Natural killer cell (primary cell): ENCODE results near the gene MYLK. TPM values are rescaled to one million over a fixed set of nuclear protein-coding genes. Genes with fewer than 3 reads are reported as not detected.

Experiments used
- ATAC-seq, 3 donors: fragments of 150-1000 bp in 2 of 3; fragments of 200-7000 bp in 1 of 3; cut with Tn5 transposase; 1 replicate in 1 of 3; 2 replicates in 2 of 3; pipeline ENCODE4 v1.10.0; 2021; ENCODE audit warnings: mild to moderate bottlenecking in 2 of 3, moderate library complexity in 2 of 3
- DNase-seq, 2 donors: peaks; one replicate each; pipeline versions ENCODE4 v3.0.0 to v3.0.0-alpha.2; 2013 to 2021; ENCODE audit warnings: mixed read lengths in 1 of 2
- H3K27ac ChIP-seq: one replicate; pipeline ENCODE4 v1.5.1; 2013; ENCODE audit warnings: mild to moderate bottlenecking, low read length
- H3K27me3 ChIP-seq: one replicate; pipeline ENCODE4 v1.6.1; 2013; ENCODE audit warnings: low read length; ENCODE audit not compliant: control insufficient read depth, insufficient read depth
- H3K36me3 ChIP-seq: one replicate; pipeline ENCODE4 v1.6.1; 2013; ENCODE audit warnings: low read length; ENCODE audit not compliant: control insufficient read depth, insufficient read depth
- H3K4me1 ChIP-seq: one replicate; pipeline ENCODE4 v1.6.1; 2013; ENCODE audit warnings: low read length; ENCODE audit not compliant: control insufficient read depth, insufficient read depth
- H3K4me3 ChIP-seq: one replicate; pipeline ENCODE4 v1.5.1; 2013; ENCODE audit warnings: low read length
- H3K9me3 ChIP-seq: one replicate; pipeline ENCODE4 v1.6.1; 2013; ENCODE audit warnings: low read length; ENCODE audit not compliant: control insufficient read depth, insufficient read depth
- H3K27ac Mint-ChIP-seq, 2 donors: one replicate each; pipeline ENCODE4 v1.8.0; 2022; ENCODE audit warnings: mild to moderate bottlenecking in 2 of 2, mixed read lengths in 2 of 2, moderate library complexity in 1 of 2
- H3K27me3 Mint-ChIP-seq, 2 donors: one replicate each; pipeline ENCODE4 v1.8.0; 2022; ENCODE audit warnings: low read depth in 2 of 2, mixed read lengths in 2 of 2
- H3K36me3 Mint-ChIP-seq: one replicate; pipeline ENCODE4 v1.8.0; 2022; ENCODE audit warnings: mixed read lengths
- H3K4me1 Mint-ChIP-seq, 2 donors: one replicate each; pipeline ENCODE4 v1.8.0; 2022; ENCODE audit warnings: mixed read lengths in 2 of 2
- H3K4me3 Mint-ChIP-seq: one replicate; pipeline ENCODE4 v1.8.0; 2022; ENCODE audit warnings: mild to moderate bottlenecking, moderate library complexity, mixed read lengths
- H3K9me3 Mint-ChIP-seq, 2 donors: one replicate each; pipeline ENCODE4 v1.8.0; 2022; ENCODE audit warnings: mixed read lengths in 2 of 2
- WGBS: methylation state at CpG from one replicate; pipeline ENCODE4 v1.1.7; 2013; ENCODE audit warnings: missing lambda C conversion rate; ENCODE audit not compliant: insufficient coverage; 5-methylcytosine and 5-hydroxymethylcytosine counted together
- intact Hi-C: fragments of 100-400 bp; cut with micrococcal nuclease; formaldehyde crosslinking; loops from one replicate; pipeline ENCODE4 v1.14.2; 2022
- total RNA-seq, 4 donors: library from RNA; stranded (reverse); fragments of 120-200 nt in 1 of 4; gene quantifications; one replicate each; pipeline versions ENCODE4 v1.2.3 to v1.2.4, GENCODE V29; 2013 to 2022
- TF ChIP-seq, protein P1 (sequence below): fragments of 200-600 bp; IDR thresholded peaks from one replicate; pipeline ENCODE4 v1.8.0; 2022; ENCODE audit warnings: antibody characterized with exemption

The MYLK gene
- total RNA-seq, 3 donors from 2014 or later (not counting 1 experiment from before 2014, with no cell fraction given), result 0.39 to 5.4 (median 3.4) TPM

DNA sequence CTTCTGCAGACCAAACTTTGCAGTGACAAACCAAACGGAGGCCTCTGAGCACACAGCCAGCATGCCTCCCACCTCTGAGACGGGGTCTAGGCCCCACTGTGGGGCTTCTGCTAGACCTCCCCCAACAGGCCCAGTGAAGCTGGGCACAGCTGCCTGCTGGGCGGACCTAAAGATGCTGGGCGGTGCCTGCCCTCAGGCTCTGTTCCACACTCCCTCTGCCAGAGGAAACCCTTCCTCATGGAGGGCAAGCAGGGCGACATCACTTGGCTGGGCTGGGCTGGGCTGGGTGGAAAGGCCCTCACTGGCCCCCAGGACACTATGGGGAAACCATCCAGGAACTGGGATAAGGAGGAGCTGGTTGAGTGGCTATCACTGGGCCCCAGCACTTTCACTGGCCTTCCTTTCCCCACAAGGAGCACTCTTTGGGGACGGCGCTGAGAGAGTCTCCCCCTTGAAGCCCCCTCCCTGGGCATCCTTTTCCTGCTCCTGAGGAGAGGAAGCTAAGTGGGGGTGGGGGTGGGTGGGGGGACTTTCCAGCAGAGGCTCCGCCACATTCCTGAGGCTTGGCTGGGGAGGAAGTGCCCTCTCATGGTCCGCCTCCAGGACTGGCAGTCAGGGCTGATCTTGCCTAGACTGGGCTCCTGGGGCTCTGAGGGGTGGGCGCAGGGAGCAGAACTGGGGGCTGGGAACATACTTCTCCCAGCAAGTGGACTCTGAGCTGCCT lies 201.2 kb downstream of the MYLK start:
- H3K4me1 Mint-ChIP-seq, result no peaks in the 10 kb centered on the region
- Histone ChIP-seq H3K4me3 (no peak overlapping the region), H3K36me3 (no peaks in the 10 kb centered on the region), H3K27me3 (no peaks in the 10 kb centered on the region), H3K9me3 (no peaks in the 10 kb centered on the region), H3K27ac (no peak overlapping the region), H3K4me1 (no peaks in the 10 kb centered on the region)
- H3K27me3 Mint-ChIP-seq, result no peaks in the 10 kb centered on the region
- H3K9me3 Mint-ChIP-seq, result no peaks in the 10 kb centered on the region
- ATAC-seq, result no peak
- H3K4me3 Mint-ChIP-seq, result no peak overlapping the region
- 87% methylated on average over 8 of the region's 10 CpGs for WGBS
- intact Hi-C loops, result no loop called here
- no peaks in the 10 kb centered on the region for H3K36me3 Mint-ChIP-seq
- no peak overlapping the region for H3K27ac Mint-ChIP-seq
- DNase-seq, result no peak
- TF ChIP-seq, protein P1, sequence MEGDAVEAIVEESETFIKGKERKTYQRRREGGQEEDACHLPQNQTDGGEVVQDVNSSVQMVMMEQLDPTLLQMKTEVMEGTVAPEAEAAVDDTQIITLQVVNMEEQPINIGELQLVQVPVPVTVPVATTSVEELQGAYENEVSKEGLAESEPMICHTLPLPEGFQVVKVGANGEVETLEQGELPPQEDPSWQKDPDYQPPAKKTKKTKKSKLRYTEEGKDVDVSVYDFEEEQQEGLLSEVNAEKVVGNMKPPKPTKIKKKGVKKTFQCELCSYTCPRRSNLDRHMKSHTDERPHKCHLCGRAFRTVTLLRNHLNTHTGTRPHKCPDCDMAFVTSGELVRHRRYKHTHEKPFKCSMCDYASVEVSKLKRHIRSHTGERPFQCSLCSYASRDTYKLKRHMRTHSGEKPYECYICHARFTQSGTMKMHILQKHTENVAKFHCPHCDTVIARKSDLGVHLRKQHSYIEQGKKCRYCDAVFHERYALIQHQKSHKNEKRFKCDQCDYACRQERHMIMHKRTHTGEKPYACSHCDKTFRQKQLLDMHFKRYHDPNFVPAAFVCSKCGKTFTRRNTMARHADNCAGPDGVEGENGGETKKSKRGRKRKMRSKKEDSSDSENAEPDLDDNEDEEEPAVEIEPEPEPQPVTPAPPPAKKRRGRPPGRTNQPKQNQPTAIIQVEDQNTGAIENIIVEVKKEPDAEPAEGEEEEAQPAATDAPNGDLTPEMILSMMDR, result no peak

DNA sequence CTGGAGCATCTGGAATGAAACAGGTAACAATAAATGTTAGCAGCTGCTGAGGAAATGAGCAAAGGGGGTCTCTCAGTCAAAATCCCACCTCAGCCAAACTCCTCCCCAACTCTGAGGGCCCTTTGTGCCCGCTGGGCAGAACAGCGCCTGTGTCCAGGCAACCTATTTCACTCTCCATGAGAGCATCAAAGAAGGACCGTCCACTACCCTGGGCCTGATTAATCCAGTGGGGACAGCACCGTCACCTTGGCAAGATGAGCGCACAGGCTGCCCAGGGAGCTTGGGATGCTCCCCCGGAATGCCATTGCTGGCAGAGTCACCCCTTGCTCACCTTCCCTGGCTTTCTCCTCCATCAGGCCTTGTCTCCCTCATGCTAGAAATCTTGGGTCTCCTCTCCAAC lies 201.8 kb downstream of the MYLK start:
- no peak overlapping the region for H3K4me3 Mint-ChIP-seq
- H3K36me3 ChIP-seq, result no peaks in the 10 kb centered on the region
- DNase-seq (no peak), ATAC-seq (no peak)
- no peak overlapping the region for H3K4me3 ChIP-seq
- TF ChIP-seq, protein P1, result no peak
- no peaks in the 10 kb centered on the region for H3K27me3 ChIP-seq
- H3K9me3 ChIP-seq, result no peaks in the 10 kb centered on the region
- no peaks in the 10 kb centered on the region for H3K4me1 Mint-ChIP-seq
- H3K9me3 Mint-ChIP-seq, result no peaks in the 10 kb centered on the region
- 90% methylated on average over 6 of the region's 6 CpGs for WGBS
- H3K27me3 Mint-ChIP-seq, result no peaks in the 10 kb centered on the region
- intact Hi-C loops, result no loop called here
- no peak overlapping the region for H3K27ac ChIP-seq
- H3K27ac Mint-ChIP-seq, result no peak overlapping the region
- H3K36me3 Mint-ChIP-seq, result no peaks in the 10 kb centered on the region
- no peaks in the 10 kb centered on the region for H3K4me1 ChIP-seq

DNA sequence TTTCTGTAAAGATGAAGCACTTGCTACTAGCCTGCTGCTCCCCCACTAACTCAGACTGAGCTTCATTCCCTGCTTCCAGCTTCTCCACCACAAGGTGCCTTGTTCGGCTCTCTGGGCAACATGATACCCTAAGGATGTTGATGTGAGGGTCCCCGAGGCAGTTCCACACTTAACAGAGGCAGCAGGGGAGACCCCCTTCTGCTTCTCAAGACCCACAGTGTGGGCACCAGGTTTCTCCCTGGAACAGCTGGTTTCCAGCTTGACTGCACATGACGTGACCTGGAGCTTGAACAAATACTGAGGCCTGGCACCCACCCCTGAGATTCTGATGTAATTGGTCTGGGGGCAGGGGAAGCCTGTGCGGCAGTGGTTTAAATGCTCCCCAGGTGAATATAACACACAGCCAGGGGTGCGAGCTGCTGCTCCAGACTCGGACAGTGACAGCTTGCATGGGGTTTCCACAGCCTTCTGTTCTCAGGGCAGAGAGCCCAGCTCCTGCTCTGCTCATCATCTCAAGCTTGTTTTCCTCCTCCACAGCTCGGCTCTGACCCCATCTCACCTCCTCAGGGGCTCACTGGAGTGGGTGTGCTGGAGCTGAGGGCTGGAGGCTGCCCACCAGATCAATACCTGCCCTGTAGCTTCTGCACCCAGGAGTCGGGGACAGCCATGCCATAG lies 204.3 kb downstream of the MYLK start:
- Mint-ChIP-seq H3K36me3 (no peaks in the 10 kb centered on the region), H3K27ac (no peak overlapping the region), H3K4me1 (no peaks in the 10 kb centered on the region), H3K9me3 (no peaks in the 10 kb centered on the region), H3K27me3 (peaks cover 0 to under 1% of the 10 kb centered on the region in 2 donors), H3K4me3 (no peak overlapping the region)
- intact Hi-C loops, result no loop called here
- DNase-seq (no peak), ATAC-seq (no peak)
- TF ChIP-seq, protein P1, result no peak
- Histone ChIP-seq H3K9me3 (no peaks in the 10 kb centered on the region), H3K4me1 (no peaks in the 10 kb centered on the region), H3K27me3 (no peaks in the 10 kb centered on the region), H3K36me3 (no peaks in the 10 kb centered on the region), H3K4me3 (no peak overlapping the region), H3K27ac (no peak overlapping the region)
- WGBS, result 81% methylated on average over 8 of the region's 8 CpGs
